GM21526 (cell line): Measurements from ENCODE around the gene TNFRSF12A.
"Not testable (repeated sequence)": the region's sequence is repeated elsewhere in the genome, so short reads cannot be mapped to it uniquely, and the experiment has no call there.

Experiments
- ATAC-seq: cut with Tn5 transposase; IDR thresholded peaks from one replicate; pipeline ENCODE4 v1.9.1; 2021; ENCODE audit warnings: moderate library complexity; ENCODE audit not compliant: unreplicated experiment, low FRiP score

TNFRSF12A gene

DNA sequence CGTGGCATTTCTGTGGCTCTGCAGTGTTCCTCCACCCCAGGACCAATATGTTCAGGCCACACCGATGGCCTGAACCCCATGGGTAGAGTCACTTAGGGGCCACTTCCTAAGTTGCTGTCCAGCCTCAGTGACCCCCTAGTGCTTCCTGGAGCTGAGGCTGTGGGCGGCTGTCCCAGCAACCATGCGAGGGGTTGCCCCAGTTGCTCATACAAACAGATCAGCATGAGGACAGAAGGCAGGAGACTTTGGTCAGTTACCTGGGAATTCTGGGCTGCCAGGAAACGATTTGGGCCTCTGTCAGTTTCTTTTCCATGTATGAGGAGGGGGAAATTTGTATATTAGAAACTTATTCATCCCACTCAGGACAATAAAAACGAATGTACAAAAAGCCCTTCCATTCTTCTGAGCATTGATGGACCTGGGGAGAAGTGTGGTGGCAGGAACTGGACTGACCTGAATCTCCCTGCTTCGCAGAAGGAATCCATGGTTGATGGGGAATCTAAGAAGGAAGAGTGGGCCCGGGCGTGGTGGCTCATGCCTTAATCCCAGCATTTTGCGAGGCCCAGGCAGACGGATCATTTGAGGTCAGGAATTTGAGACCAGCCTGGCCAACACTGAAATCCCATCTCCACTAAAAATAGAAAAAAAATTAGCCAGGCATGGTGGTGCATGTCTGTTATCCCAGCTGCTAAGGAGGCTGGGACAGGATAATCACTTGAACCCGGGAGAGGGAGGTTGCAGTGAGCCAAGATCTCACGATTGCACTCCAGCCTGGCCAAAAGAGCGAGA is 40.4 kb downstream of the TNFRSF12A start:
- no peak for ATAC-seq

DNA sequence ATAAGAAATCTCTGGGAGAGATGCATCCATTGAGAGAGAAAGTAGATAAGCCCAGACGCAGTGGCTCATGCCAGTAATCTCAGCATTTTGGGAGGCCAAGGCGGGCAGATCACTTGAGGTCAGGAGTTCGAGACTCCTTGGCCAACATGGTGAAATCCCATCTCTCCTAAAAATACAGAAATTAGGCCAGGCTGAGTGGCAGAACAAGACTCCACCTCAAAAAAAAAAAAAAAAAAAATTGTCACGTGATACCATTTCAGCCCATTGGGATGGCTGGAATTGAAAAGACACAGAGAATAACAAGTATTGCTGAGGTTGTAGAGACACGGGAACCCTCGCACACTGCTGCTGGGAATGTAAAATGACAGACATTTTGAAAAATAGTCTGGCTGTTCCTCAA is 42.4 kb downstream of the TNFRSF12A start:
- ATAC-seq, result no peak

DNA sequence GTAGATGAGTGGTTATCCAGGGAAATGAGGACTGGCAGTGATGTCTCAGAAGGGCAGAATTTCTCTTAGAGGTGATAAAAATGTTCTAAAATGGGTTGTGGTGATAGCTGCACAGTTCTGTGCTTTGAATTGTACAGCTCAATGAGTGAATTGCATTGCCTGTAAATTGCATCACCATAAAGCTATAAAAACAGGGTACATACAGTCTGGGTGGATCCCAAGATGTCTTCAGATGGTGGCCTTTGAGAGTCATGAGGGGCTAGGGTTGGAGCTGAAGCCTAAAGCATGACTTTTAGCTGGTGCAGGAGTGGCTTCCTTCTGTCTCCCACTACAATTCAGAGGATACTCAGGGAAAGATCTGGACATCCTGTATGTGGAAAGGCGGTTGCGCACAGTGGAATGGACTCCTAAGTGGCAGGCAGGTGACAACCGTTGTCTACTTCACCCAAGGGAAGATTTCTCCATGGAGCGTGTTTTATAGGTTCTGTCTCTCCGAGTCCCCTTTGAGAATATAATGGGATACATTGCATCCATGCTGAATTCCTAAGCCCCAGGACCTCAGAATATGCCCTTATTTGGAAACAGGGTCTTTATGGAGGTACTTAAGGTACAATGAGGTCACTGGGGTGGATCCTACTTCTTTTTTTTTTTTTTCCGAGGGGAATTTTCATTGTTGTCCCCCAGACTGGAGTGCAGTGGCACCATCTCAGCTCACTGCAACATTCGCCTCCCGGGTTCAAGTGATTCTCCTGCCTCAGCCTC is 43.6 kb downstream of the TNFRSF12A start:
- ATAC-seq, result no peak

DNA sequence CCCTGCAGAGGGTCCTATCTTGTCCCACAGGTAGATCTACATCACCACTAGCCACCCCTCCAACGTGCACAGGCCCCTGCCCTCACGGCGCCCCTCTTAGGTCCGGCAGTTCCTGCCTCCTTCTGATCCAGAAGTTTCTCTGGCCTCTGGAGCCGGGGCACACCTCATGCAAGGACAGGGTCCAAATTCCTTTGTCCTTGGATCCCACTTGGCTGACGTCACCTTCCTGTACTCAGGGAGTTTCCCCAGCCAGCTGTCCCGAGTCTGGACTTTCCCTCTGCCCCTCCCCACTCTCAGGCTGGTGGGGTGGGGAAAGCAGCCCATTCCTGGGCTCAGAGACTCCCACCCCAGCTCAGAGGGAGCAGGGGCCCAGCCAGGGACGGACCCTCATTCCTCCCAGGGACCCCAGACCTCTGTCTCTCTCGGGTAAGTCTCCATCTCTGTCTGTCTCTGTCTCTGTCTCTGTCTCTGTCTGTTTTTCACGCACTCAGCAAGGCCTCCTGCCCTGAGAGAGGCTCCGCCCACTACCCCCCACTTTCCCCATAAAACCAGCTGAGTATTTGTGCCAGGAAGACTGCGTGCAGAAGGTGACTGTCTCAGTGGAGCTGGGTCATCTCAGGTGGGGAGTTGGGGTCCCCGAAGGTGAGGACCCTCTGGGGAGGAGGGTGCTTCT is 45.0 kb downstream of the TNFRSF12A start, which contains the start of gene IL32:
Gene IL32, plus strand, starts transcription at position 572 of the 673 bp plus-strand sequence. CDS start 172 bp downstream, outside the sequence.
- ATAC-seq, result no peak

DNA sequence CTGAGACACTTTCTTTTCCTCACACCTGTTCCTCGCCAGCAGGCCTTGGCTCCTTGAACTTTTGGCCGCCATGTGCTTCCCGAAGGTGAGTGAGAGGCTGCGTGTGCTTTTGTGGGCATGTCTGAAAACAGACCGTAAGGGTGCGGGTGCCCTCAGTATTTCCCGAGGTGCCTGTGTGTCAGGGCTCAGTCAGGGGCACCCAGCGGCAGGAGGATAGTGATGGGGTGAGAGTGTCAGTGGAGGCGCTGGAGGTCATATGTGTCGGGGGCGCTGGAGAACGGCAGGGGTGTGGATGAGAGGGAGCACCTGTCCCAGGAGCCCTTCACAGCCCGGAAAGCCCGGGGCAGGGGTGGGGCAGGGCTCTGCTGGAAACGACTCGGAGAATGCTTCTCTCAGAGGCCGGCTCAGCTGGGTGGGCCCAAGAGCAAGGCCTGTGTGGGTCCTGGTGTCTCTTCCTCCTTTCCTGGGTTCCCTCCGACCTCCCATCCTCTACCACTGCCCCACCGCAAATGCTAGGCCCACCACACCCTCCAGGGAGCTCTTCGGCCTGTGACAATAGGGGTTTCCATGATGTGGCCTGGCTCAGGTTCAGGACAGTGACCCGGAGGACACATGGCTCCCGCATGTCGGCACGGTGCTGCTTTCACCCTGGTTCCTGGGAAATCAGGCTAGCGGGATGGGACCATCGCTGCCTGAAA is 45.7 kb downstream of the TNFRSF12A start:
- no peak for ATAC-seq

DNA sequence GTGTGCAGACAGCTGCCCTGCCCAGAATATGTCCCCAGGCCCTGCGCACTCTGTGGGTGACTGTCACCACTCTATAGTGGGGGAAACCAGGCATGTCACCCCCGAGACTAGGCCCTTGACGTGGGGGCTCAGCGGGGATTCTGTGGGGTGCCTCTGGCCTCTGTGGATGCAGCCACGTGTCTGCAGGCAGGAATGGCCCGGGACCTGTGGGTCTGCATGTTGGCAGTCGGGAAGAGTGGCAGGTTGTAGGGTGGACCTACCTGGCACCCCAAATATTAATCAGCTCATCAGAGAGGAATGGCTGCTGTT is 46.2 kb downstream of the TNFRSF12A start:
- ATAC-seq, result no peak

DNA sequence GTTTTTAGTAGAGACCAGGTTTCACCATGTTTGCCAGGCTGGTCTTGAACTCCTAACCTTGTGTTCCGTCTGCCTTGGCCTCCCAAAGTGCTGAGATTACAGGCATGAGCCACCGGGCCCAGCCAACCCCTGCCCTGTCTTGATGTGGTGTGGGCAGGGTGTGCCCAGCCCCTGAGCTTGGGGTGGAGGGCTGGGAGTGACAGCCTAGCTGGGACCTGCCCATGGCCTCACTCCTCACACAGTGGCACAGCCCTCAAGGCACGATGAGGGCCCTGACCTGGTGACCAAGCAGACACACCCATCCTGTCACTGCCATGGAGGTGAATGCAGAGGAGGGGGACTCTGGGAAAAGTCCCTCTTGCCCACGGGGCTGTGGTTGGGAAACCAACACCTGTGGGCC is 48.3 kb downstream of the TNFRSF12A start:
- ATAC-seq, result no peak

DNA sequence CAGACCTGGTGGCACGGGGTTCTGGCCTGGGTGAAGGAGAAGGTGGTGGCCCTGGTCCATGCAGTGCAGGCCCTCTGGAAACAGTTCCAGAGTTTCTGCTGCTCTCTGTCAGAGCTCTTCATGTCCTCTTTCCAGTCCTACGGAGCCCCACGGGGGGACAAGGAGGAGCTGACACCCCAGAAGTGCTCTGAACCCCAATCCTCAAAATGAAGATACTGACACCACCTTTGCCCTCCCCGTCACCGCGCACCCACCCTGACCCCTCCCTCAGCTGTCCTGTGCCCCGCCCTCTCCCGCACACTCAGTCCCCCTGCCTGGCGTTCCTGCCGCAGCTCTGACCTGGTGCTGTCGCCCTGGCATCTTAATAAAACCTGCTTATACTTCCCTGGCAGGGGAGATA is 49.0 kb downstream of the TNFRSF12A start:
- not testable (repeated sequence) for ATAC-seq

DNA sequence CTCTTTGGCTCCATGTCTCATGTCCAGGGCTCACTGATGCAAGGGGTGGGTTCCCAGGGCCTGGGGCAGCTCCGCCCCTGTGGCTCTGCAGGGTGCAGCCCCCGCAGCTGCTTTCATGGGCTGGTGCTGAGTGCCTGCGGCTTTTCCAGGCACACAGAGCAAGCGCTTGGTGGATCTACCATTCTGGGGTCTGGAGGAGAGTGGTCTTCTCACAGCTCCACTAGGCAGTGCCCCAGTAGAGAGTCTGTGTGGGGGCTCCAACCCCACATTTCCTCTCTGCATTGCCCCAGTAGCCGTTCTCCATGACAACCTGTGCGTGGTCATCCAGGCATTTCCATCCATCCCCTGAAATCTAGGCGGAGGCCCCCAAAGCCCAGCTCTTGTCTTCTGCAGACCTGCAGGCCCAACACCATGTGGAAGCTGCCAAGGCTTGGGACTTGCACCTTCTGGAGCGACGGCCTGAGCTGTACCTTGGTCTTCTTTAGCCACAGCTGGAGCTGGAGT is 50.5 kb downstream of the TNFRSF12A start:
- no peak for ATAC-seq

DNA sequence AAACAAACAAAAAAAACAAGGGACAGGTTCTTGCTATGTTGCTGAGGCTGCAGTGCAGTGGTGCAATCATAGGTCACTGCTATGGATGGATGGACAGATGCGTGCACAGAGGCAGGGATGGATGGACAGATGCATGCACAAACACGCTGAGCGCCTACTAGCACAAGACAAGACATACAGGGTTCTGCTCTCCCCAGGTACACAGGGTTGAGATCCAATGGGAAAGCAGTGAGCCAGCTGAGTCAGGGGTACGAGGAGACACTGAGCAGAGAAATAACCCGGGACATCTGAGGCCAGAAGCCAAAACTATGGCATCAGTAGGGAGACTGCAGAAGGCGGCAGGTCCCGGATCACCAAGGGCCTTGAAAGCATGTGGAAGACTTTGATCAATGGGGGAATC is 51.5 kb downstream of the TNFRSF12A start:
- ATAC-seq, result no peak
